Measurements from ENCODE around the gene BRME1. TPM values are rescaled to one million over a fixed set of nuclear protein-coding genes. Genes with fewer than 3 reads are reported as not detected.

Gene BRME1
- total RNA-seq, 1 donor from 2014 or later = not detected

DNA sequence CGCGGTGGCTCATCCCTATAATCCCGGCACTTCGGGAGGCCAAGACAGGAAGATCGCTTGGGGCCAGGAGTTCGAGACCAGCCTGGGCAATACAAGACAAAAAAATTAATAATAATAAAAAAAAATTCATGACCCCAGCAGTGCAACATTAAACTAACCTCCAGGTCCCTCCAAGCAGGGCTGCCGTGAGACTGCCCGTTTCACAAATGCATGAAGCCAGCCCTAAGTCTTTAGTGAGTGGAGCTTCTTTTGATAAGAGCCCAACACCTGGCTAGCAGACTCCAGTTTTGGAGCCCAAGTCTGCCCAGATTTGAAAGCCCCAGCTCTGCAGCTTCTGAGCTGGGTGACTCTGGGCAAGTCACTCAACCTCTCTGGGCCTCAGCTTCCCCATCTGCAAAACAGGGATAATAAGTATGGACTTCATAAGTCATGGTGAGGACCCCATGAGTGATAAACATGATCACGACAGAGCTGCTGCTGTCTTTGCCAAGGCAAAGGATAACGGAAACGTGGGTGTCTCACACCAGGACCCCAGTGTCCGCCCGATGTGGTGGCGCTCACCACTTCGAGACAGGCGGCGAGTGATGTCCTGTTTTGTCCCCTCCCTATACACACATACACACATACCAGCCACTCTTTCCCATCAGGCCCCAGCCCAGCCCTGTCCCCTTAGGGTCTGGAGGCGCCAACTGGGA lies 67.3 kb downstream of the BRME1 start:
- Histone ChIP-seq H3K27ac (peak overlapping the region; percentile 99 to 100), H3K4me3 (peak overlapping the region; percentile 92 to 99), H3K4me1 (peaks cover 39 to 55% of the 10 kb centered on the region in 2 donors), H3K36me3 (peaks cover 30 to 34% of the 10 kb centered on the region in 2 donors), H3K27me3 (no peaks in the 10 kb centered on the region), H3K9me3 (no peaks in the 10 kb centered on the region)
- intact Hi-C loops (cut with DNase I) = no loop called here
- no peak for DNase-seq (ENCODE audit: low spot score in 2 of 2)
- TF ChIP-seq, protein P1, sequence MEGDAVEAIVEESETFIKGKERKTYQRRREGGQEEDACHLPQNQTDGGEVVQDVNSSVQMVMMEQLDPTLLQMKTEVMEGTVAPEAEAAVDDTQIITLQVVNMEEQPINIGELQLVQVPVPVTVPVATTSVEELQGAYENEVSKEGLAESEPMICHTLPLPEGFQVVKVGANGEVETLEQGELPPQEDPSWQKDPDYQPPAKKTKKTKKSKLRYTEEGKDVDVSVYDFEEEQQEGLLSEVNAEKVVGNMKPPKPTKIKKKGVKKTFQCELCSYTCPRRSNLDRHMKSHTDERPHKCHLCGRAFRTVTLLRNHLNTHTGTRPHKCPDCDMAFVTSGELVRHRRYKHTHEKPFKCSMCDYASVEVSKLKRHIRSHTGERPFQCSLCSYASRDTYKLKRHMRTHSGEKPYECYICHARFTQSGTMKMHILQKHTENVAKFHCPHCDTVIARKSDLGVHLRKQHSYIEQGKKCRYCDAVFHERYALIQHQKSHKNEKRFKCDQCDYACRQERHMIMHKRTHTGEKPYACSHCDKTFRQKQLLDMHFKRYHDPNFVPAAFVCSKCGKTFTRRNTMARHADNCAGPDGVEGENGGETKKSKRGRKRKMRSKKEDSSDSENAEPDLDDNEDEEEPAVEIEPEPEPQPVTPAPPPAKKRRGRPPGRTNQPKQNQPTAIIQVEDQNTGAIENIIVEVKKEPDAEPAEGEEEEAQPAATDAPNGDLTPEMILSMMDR (IDR thresholded peaks at IDR 0.05) = no peak

DNA sequence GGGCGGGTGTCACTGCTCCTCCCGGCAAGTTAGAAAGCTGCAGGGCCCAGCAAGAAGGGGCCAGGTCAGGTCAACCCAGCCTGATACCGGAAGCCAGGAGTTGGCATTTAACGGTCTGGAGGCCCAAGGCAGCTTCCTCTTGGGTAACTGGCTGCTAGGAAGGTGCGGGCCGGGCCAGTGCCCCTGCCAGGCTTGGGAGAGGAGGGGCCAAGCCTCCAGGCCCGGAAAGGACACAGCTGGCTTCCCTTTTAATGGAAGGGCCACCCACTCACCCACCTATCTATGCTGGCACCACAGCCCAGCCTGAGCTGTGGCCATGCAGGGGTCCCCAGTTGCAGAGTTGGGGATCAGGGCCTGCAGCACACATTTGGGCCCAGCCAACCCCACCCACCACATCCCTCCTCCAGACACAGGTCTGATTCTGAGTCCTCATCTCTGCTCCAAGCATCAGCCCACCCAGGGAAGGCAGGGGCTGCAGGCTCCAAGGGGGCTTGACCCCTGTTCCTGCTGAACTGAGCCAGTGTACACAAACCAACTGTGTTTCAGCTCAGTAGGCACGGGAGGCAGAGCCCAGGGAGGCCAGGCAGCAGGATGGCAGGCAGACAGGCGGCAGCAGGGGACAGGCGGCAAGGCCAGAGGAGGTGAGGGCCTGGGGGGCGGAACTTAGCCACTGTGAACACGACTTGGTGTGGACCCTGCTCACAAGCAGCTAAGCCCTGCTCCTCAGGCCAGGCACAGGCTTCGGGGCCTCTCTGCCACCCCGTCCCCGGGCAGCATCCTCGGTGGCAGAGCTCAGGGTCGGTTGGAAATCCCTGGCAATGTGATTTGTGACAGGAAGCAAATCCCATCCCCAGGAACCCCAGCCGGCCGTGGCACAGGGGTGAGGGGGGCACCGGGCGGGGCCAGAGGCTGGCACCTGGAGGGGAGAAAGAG lies 69.9 kb downstream of the BRME1 start:
- peak overlapping the region; percentile 20 to 99 for H3K4me3 ChIP-seq
- no peaks in the 10 kb centered on the region for H3K27me3 ChIP-seq
- intact Hi-C loops (cut with DNase I) = no loop called here
- DNase-seq (ENCODE audit: low spot score in 2 of 2) = peak in 1 of 2 donors; percentile 84
- H3K36me3 ChIP-seq = peaks cover 34 to 41% of the 10 kb centered on the region in 2 donors
- peaks cover 38 to 56% of the 10 kb centered on the region in 2 donors for H3K4me1 ChIP-seq
- TF ChIP-seq, protein P1 (IDR thresholded peaks at IDR 0.05) = no peak
- H3K27ac ChIP-seq = peak overlapping the region; percentile 99 to 100
- H3K9me3 ChIP-seq = no peaks in the 10 kb centered on the region

DNA sequence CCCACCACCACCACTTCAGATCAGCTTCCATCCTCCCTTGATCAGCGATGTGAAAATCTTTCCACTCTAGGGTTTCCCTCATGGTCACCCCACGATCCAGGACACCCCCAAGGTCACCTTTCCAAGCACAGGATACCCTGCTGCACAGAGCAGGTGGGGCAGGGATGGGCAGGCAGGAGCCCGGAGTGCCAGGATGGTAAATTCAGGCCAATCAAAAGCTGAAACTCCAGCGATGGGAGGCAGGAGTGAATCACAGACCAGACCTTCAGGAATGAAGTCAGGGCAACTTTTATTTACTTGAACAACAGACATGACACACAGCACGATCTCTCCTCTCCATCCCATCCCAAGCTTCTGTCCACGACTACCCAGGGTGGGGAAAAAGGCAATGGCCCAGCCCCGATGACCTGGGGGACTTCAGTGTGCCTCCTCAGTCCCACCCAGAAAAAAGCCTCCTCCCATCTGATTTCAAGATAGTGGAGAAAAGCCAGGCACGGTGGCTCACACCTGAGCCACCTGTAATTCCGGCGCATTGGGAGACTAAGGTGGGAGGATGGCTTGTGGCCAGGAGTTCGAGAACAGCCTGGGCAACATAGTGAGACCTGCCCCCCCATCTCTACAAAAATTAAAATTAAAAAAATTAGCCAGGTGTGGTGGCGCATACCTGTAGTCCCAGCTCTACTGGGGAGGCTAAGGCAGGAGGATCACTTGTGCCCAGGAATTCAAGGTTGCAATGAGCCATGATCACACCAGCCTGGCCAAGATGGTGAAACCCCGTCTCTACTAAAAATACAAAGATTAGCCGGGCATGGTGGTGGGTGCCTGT lies 71.5 kb downstream of the BRME1 start:
- TF ChIP-seq, protein P1 (IDR thresholded peaks at IDR 0.05) = no peak
- peak in 1 of 2 donors; percentile 68 for DNase-seq (ENCODE audit: low spot score in 2 of 2)
- H3K9me3 ChIP-seq = no peaks in the 10 kb centered on the region
- H3K36me3 ChIP-seq = peaks cover 45 to 50% of the 10 kb centered on the region in 2 donors
- H3K27me3 ChIP-seq = no peaks in the 10 kb centered on the region
- intact Hi-C loops (cut with DNase I) = loop anchor here (5.0 kb wide), 1 partner anchor 37 kb away; the partner anchor contains the start of gene ZSWIM4
- peaks cover 38 to 56% of the 10 kb centered on the region in 2 donors for H3K4me1 ChIP-seq
- H3K27ac ChIP-seq = peak overlapping the region; percentile 99 to 100
- peak overlapping the region in 1 of 2 donors; percentile 30 for H3K4me3 ChIP-seq

DNA sequence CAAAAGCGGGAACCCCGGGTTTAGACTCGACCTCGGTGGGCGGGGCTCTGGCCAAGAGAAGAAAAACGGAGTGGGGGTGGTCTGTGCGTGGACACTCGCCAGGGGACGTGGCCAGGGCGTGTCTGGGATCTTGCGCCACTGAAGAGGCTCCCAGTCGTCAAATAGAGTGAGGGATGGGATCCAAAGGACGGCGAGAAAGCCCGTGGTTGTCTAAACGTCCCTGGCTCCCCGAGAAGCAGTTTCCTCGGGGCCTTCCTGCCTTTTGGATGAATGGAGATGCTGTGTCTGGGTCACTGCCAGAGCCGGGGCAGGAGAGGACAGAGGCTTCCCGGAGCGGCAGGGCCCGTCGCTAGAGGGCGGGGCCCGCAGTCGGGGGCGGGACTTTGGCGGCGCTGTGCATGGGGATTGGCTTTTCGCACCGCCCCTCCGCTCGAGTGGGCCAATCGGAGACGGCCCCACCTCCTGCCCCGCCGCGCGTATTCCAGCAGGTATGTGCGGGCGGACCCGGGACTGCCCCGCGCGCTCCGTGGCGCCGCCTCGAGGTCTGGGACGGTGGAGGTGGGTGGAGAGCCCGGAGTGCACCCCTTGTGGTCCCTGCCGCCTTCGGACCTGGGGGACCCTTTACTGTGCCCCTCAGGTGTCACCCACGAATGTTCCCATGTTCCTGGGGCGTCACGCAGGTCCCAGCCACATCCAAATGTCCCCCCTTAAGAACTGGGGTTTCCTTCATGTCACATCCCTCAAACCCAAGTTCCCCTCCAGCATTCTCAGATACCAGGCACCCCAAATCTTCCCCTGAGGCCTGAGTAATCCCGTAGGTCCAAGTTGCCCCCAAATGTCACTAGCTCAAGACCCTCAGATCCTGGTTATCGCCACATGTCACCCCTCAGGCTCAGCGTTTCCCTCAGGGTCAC lies 72.3 kb downstream of the BRME1 start:
- Histone ChIP-seq H3K9me3 (no peaks in the 10 kb centered on the region), H3K27me3 (no peaks in the 10 kb centered on the region), H3K4me1 (peaks cover 38 to 53% of the 10 kb centered on the region in 2 donors), H3K36me3 (peaks cover 45 to 54% of the 10 kb centered on the region in 2 donors), H3K27ac (peak overlapping the region; percentile 99 to 100), H3K4me3 (peak overlapping the region in 1 of 2 donors; percentile 30)
- DNase-seq (ENCODE audit: low spot score in 2 of 2) = peak; percentile 83 to 96
- TF ChIP-seq, protein P1 (IDR thresholded peaks at IDR 0.05) = peak; percentile 15 to 48 (median 44)
- intact Hi-C loops (cut with DNase I) = loop anchor here (5.0 kb wide), 1 partner anchor 36 kb away; the partner anchor contains the start of gene ZSWIM4

Other genes with a start within 250 kb of the BRME1 start
- 89.9 TPM for gene MRI1, start 141.6 kb downstream of the BRME1 start, total RNA-seq
- 163 TPM for gene C19orf53, start 131.7 kb downstream of the BRME1 start, total RNA-seq
- 23.2 TPM for gene ZSWIM4, start 110.7 kb downstream of the BRME1 start, total RNA-seq
- gene NANOS3, start 29.0 kb downstream of the BRME1 start, total RNA-seq = not detected
- 128 TPM for gene CC2D1A, start 84 bp upstream of the BRME1 start, total RNA-seq
- 12.9 TPM for gene PODNL1, start 32.3 kb upstream of the BRME1 start, total RNA-seq
- gene DCAF15, start 46.4 kb upstream of the BRME1 start, total RNA-seq = 35.0 TPM
- 3.3 TPM for gene RFX1, start 100.2 kb upstream of the BRME1 start, total RNA-seq
- gene RLN3, start 122.0 kb upstream of the BRME1 start, total RNA-seq = not detected
- 4.2 TPM for gene IL27RA, start 125.6 kb upstream of the BRME1 start, total RNA-seq
- 1.7 TPM for gene PALM3, start 156.0 kb upstream of the BRME1 start, total RNA-seq
- gene MISP3, start 166.7 kb upstream of the BRME1 start, total RNA-seq = 6.0 TPM
- not detected for gene C19orf67, start 179.7 kb upstream of the BRME1 start, total RNA-seq
- 9.4 TPM for gene SAMD1, start 184.6 kb upstream of the BRME1 start, total RNA-seq
- gene PRKACA, start 211.6 kb upstream of the BRME1 start, total RNA-seq = 92.6 TPM
- gene ASF1B, start 230.5 kb upstream of the BRME1 start, total RNA-seq = 7.8 TPM

Measured in ascending aorta (tissue), 2 donors.